ENCODE data around the gene GRIA1.

GRIA1 gene

DNA sequence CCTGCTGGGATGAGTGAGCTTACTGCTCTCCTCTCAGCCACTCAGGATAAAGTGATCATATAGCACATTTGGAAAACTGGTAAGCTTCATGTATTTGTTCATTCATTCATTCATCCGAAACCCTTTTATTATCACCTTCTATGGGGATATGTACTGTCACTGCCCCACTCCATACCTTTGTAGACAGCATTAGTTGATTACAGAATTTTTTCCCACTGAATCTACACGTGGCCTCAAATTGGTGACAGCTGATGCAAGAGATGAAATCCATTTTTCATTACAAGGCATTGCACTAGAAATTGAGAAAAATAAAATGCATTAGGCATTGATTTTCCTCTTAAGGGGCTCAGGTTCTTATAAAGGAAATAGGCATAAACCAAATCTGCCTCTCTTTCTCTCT is 9.7 kb downstream of the GRIA1 start:
- no peak for DNase-seq

GRCh38 chr5:153504726-153505125 is 14.3 kb downstream of the GRIA1 start:
- no peak for DNase-seq

GRCh38 chr5:153508700-153509099 is 18.2 kb downstream of the GRIA1 start:
- DNase-seq: no peak

DNA sequence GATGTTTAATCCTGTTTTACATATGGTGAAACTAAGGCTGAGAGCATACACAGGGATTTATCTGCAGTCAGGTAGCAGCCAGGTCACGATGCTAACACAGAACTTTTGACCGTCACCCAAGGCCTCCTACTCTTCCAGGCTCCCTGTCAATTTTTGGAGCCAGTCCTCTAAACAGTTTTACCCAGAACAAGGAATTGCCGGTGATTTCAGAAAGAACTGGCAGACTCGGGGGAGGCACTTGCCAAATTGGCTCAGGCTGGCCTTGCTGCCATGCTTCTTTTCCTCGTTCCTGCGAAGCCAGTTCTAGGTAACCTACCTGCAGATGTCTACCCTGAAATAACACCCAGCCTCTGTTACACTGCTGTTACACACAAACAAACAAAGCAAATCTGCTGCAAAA is 21.2 kb downstream of the GRIA1 start:
- no peak for DNase-seq

DNA sequence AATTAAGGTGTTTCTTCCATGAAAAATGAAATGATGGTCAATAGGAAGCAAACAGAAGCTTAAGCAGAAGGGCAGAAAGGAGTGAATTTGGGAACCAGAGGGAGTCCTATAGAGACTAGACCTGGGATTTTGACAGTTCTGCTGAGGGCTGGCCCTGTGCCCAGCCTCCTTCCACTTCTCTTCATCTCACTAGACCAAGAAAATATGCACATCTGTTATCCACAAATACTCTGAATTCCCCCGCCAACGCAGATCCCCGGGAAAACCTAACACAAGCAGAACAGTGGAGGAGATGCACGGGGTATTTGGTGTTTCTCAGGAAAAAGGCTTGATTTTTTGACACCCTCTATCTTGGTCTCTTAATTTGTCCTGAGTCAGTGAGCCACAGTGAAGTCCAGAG is 22.7 kb downstream of the GRIA1 start:
- no peak for DNase-seq

GRCh38 chr5:153515301-153515700 is 24.8 kb downstream of the GRIA1 start:
- DNase-seq: no peak

DNA sequence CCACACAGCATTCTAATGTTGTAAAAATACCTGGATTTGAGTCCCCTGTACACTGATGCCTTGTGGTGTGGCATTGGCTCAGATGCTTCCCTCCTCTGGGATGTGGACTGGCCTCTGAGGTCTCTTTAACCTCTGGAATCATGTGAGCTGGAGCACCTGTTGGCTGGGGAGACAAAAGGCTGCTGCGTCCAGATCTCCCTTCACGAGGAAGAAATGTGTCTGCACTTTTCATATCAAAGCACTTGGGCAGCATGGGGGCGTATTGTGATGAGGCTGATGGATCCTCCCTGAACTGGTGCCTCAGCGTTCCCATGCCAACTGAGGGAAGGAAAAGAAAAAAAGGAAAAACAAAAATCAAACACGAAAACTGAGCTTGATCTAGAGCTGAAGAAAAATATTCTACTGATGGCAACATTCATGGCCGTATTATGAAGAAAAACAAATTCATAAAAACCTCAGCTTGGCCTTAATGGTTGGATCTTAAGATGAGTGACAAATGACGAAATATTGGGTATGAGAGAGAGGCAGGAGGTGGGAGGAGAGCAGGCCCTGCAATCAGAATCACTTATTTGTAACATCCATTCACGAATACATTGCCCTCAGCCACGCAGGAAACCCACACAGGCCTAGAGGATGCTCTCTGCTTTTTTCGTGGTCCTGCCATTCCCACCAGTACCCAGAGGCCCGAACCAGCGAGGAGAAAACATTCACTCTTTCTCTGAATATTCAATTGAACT is 26.2 kb downstream of the GRIA1 start:
- no peak for DNase-seq

- DNase-seq: no peak
These were observed 26.8 kb downstream of the GRIA1 start for GRCh38 chr5:153517241-153517611.

GRCh38 chr5:153520137-153520536 is 29.7 kb downstream of the GRIA1 start:
- DNase-seq: no peak

GRCh38 chr5:153520952-153521351 is 30.5 kb downstream of the GRIA1 start:
- DNase-seq: no peak

DNA sequence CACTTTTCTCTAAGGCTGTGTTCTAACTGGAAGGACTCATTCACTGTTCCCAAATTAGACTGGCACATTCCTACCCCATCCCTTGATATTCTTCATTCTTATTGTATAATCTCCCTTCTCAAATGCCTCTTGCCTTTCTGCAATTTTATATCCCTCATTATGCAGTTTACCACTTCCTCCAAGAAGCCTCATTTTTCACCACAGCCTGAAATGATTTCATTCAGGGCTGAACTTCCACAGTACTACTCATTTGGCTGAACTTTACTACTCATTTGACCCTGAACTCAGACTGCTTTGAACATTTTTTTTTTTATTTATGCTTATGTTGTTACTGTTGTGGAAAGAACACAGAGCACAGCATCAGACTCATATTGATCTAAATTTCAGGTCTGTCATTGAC is 32.7 kb downstream of the GRIA1 start:
- peak in 1 of 4 experiments; percentile 0 for DNase-seq

- no peak for DNase-seq
These were observed 33.4 kb downstream of the GRIA1 start for GRCh38 chr5:153523831-153524230.

- DNase-seq: no peak
These were observed 35.1 kb downstream of the GRIA1 start for GRCh38 chr5:153525536-153525935.

- no peak for DNase-seq
These were observed 40.1 kb downstream of the GRIA1 start for GRCh38 chr5:153530357-153531143.

GRCh38 chr5:153533546-153533945 is 43.1 kb downstream of the GRIA1 start:
- DNase-seq: no peak

DNA sequence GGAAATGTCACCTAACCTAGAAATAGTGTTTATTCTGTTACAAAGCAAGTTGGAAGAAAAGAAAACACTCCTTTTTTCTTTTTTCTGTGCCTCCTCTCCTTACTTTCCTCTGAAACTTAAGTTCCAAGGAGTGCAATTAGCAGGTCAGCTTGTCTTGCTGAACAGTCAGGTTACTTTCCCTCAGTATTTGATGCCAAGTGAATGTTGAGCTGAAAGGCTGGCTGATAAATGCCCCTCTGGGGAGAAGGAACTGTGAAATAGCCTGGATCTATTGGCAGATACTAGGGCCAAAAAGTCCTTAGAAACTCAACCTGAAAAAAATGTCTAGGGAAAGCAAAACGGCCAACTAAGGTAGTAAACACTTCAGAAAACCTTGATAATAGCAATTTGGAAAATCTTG is 43.6 kb downstream of the GRIA1 start:
- no peak for DNase-seq

- DNase-seq: no peak
These were observed 46.7 kb downstream of the GRIA1 start for GRCh38 chr5:153537207-153537606.

DNA sequence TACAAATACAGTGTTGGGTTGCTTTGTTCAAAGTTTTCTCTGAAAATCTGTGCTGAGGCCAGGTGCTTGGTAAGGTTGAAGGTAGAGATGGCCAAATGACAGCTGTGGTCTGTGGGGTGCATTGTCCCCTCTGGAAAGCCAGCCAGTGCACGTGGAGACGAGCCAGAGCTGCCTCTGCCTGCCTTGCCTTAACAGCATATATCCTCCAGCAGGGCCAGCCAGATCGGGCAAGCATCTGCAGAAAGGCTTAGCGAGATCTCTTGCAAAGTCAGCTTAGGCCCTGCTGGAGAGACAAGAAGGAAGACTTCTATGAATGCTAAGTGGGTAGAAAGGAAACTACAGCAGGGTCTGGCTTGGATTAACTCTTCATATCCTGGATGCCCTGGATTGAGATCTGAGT is 49.5 kb downstream of the GRIA1 start:
- DNase-seq: no peak

GRCh38 chr5:153542536-153542935 is 52.1 kb downstream of the GRIA1 start:
- no peak for DNase-seq

DNA sequence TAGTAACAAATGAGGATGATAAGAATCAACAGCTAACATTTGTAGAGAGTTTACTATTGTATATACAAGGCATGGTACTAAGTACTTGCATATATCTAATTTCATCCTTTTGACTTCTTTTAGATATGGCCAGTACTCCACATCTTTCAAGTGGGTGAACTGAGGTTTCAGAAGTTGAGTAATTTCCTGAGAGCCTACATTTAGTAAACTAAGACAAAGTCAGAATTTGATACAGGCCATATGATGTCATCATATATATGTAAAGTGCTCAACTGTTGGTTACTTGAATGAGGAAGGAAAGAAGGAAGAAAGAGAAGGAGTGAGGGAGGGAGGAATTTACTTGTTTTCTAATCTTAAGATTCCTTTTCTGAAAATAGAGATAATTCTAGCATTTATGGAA is 52.8 kb downstream of the GRIA1 start:
- no peak for DNase-seq

- DNase-seq: no peak
These were observed 53.5 kb downstream of the GRIA1 start for GRCh38 chr5:153543959-153544470.

DNA sequence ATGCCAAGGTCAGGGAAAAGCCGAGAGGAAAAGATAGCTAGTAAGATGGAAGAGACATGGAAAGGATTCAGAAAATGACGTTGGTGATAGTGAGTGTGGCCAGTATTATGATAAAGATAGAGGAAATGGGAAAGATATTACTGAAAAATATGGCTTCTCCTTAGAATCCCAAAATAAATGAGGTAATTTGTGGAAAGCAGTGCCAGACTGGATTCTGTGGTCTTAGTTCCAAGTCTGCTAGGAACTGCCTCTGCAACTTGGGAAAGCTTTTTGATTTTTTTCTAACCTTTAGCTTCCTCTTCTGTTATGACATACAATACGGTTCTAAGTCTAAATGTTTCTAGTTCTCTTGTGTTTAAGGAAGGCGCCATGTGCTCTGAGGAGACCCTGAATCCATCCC is 54.2 kb downstream of the GRIA1 start:
- no peak for DNase-seq

- no peak for DNase-seq
These were observed 56.1 kb downstream of the GRIA1 start for GRCh38 chr5:153546566-153546965.

GRCh38 chr5:153551537-153552079 is 61.1 kb downstream of the GRIA1 start:
- DNase-seq: no peak

All from suppressor macrophage (primary cell).